Measurements from ENCODE around the gene USP36. TPM values are rescaled to one million over a fixed set of nuclear protein-coding genes. Genes with fewer than 3 reads are reported as not detected.

Gene USP36
- total RNA-seq, 4 donors from 2014 or later, result 6.5 to 102 (median 31.9) TPM

- intact Hi-C loops (cut with DNase I; ENCODE audit: low total_unique reads), result no loop called here
Measured at GRCh38 chr17:78795861-78796516, 44.6 kb downstream of the USP36 start.

GRCh38 chr17:78794864-78795640 is 45.6 kb downstream of the USP36 start:
- H3K9me3 ChIP-seq, result no peaks in the 10 kb centered on the region
- no peak overlapping the region for H3K27ac ChIP-seq
- no peaks in the 10 kb centered on the region for H3K27me3 ChIP-seq
- no peak overlapping the region for H3K4me3 ChIP-seq
- no peaks in the 10 kb centered on the region for H3K4me1 ChIP-seq
- intact Hi-C loops (cut with DNase I; ENCODE audit: low total_unique reads), result no loop called here
- H3K36me3 ChIP-seq, result no peaks in the 10 kb centered on the region
- TF ChIP-seq CTCF (IDR thresholded peaks at IDR 0.05), result no peak
- TF ChIP-seq POLR2A (IDR thresholded peaks at IDR 0.05), result no peak
- no peak for DNase-seq

More at GRCh38 chr17:78795861-78796516, 44.6 kb downstream of the USP36 start:
- Histone ChIP-seq H3K36me3 (no peaks in the 10 kb centered on the region), H3K9me3 (no peaks in the 10 kb centered on the region), H3K4me3 (no peak overlapping the region), H3K4me1 (no peaks in the 10 kb centered on the region), H3K27ac (no peak overlapping the region), H3K27me3 (no peaks in the 10 kb centered on the region)
- TF ChIP-seq CTCF (IDR thresholded peaks at IDR 0.05), result no peak
- TF ChIP-seq POLR2A (IDR thresholded peaks at IDR 0.05), result no peak
- no peak for DNase-seq

- Histone ChIP-seq H3K27ac (no peak overlapping the region), H3K4me3 (no peak overlapping the region), H3K27me3 (no peaks in the 10 kb centered on the region), H3K36me3 (no peaks in the 10 kb centered on the region), H3K4me1 (no peaks in the 10 kb centered on the region), H3K9me3 (no peaks in the 10 kb centered on the region)
- DNase-seq, result no peak
- TF ChIP-seq POLR2A (IDR thresholded peaks at IDR 0.05) (no peak), CTCF (IDR thresholded peaks at IDR 0.05) (no peak)
- intact Hi-C loops (cut with DNase I; ENCODE audit: low total_unique reads), result no loop called here
Measured at GRCh38 chr17:78794399-78794798, 46.2 kb downstream of the USP36 start.

- DNase-seq, result no peak
- Histone ChIP-seq H3K27me3 (no peaks in the 10 kb centered on the region), H3K9me3 (no peaks in the 10 kb centered on the region), H3K27ac (no peak overlapping the region), H3K4me3 (no peak overlapping the region), H3K36me3 (no peaks in the 10 kb centered on the region), H3K4me1 (no peaks in the 10 kb centered on the region)
- intact Hi-C loops (cut with DNase I; ENCODE audit: low total_unique reads), result no loop called here
- TF ChIP-seq CTCF (IDR thresholded peaks at IDR 0.05) (no peak), POLR2A (IDR thresholded peaks at IDR 0.05) (no peak)
Measured at GRCh38 chr17:78793968-78794367, 46.6 kb downstream of the USP36 start.

GRCh38 chr17:78793415-78793814 is 47.2 kb downstream of the USP36 start:
- intact Hi-C loops (cut with DNase I; ENCODE audit: low total_unique reads), result no loop called here
- no peaks in the 10 kb centered on the region for H3K9me3 ChIP-seq
- DNase-seq, result no peak
- H3K4me1 ChIP-seq, result no peaks in the 10 kb centered on the region
- H3K27ac ChIP-seq, result no peak overlapping the region
- no peak for TF ChIP-seq POLR2A (IDR thresholded peaks at IDR 0.05)
- TF ChIP-seq CTCF (IDR thresholded peaks at IDR 0.05), result no peak
- H3K4me3 ChIP-seq, result no peak overlapping the region
- no peaks in the 10 kb centered on the region for H3K36me3 ChIP-seq
- H3K27me3 ChIP-seq, result no peaks in the 10 kb centered on the region

Measured in uterus (tissue), 4 donors.